ENCODE measurements around the gene HIVEP1.

DNA sequence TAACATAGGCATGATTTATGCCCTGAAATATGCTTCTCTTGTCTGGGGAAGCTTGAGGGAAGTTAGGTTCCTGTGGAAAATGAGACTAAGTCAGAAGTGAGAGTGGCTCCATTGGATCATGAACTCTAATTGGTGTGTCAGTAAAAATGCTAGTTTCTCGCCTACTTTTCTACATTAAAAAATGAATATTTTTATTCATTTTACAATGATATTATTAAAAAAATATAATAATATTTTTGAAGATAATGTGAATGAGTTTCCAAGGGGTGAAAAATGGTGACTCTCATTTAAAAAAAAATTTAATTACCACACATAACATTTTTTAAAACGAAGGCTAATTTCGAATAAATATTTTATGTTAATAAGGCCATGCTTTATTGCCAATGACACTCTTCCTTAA is 84.2 kb downstream of the HIVEP1 start:
- TF ChIP-seq, protein P1, sequence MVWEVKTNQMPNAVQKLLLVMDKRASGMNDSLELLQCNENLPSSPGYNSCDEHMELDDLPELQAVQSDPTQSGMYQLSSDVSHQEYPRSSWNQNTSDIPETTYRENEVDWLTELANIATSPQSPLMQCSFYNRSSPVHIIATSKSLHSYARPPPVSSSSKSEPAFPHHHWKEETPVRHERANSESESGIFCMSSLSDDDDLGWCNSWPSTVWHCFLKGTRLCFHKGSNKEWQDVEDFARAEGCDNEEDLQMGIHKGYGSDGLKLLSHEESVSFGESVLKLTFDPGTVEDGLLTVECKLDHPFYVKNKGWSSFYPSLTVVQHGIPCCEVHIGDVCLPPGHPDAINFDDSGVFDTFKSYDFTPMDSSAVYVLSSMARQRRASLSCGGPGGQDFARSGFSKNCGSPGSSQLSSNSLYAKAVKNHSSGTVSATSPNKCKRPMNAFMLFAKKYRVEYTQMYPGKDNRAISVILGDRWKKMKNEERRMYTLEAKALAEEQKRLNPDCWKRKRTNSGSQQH (CRISPR knock-in tag; IDR thresholded peaks at IDR 0.05; ENCODE audit: low read depth): no peak
- TF ChIP-seq NR2F6 (IDR thresholded peaks at IDR 0.05) (no peak), NR2F6 (CRISPR knock-in tag; IDR thresholded peaks at IDR 0.05) (no peak)
- TF ChIP-seq, protein P2, sequence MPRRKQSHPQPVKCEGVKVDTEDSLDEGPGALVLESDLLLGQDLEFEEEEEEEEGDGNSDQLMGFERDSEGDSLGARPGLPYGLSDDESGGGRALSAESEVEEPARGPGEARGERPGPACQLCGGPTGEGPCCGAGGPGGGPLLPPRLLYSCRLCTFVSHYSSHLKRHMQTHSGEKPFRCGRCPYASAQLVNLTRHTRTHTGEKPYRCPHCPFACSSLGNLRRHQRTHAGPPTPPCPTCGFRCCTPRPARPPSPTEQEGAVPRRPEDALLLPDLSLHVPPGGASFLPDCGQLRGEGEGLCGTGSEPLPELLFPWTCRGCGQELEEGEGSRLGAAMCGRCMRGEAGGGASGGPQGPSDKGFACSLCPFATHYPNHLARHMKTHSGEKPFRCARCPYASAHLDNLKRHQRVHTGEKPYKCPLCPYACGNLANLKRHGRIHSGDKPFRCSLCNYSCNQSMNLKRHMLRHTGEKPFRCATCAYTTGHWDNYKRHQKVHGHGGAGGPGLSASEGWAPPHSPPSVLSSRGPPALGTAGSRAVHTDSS (CRISPR knock-in tag; conservative IDR thresholded peaks at IDR 0.05): no peak

Data from HepG2 (cell line).